ENCODE measurements around the gene CATSPERZ. TPM values are rescaled to one million over a fixed set of nuclear protein-coding genes. Genes with fewer than 3 reads are reported as not detected.

Gene CATSPERZ
- total and polyA plus RNA-seq, 2 of the 8 experiments (the other 6 are each of a cell fraction or from before 2014, with no cell fraction given) = 0.77 TPM; not detected in 1

- H3K4ac ChIP-seq (replicated peaks; ENCODE audit: insufficient read length, low read depth, low read length) = no peak overlapping the region
- POLR2A ChIA-PET (ENCODE audit: partially characterized antibody) = interaction anchor here (2.6 kb wide), 1 partner anchor 10 kb away, joined by 12 read pairs; no protein-coding TSS in a partner anchor
- peaks cover 1 to 10% (median 5%) of the 10 kb centered on the region in 4 experiments; a peak in 6 of 7 replicates for H3K4me1 ChIP-seq (replicated peaks in 1 of 4; ENCODE audit: control insufficient read depth in 3 of 4, insufficient read depth in 4 of 4, low read length in 3 of 4)
- H4K8ac ChIP-seq (ENCODE audit: extremely low read depth, insufficient read depth, low read length) = no peak overlapping the region
- H4K91ac ChIP-seq (replicated peaks; ENCODE audit: insufficient read length, low read length) = no peak overlapping the region
- 95% methylated on average over 5 of the region's 5 CpGs; no CpG with 5 or more reads in 1 of the 2 experiments for WGBS, 2 experiments (ENCODE audit: extremely low coverage in 1 of 2, insufficient coverage in 1 of 2, insufficient read length in 1 of 2, insufficient replicate concordance in 2 of 2, low coverage in 1 of 2, low lambda C conversion rate in 2 of 2, missing lambda C conversion rate in 1 of 2)
- H2BK5ac ChIP-seq (ENCODE audit: low read depth, low read length) = no peak overlapping the region
- H2AK5ac ChIP-seq (ENCODE audit: low read depth, low read length) = no peak overlapping the region
- no peak overlapping the region for H2BK120ac ChIP-seq (replicated peaks; ENCODE audit: low read depth, low read length)
- H3K9me3 ChIP-seq (ENCODE audit: insufficient read depth in 2 of 2, low read depth in 1 of 2, low read length in 1 of 2) = no peaks in the 10 kb centered on the region
- H2BK20ac ChIP-seq (ENCODE audit: low read length) = no peak overlapping the region
- H3K27ac ChIP-seq (ENCODE audit: low read depth, low read length) = no peak overlapping the region
- no peak overlapping the region for H2BK15ac ChIP-seq (ENCODE audit: low read length)
- no peak overlapping the region for H2BK12ac ChIP-seq (ENCODE audit: low read depth, low read length)
- no peak overlapping the region for H3K18ac ChIP-seq (ENCODE audit: extremely low read depth, low read length)
- H3K79me1 ChIP-seq (ENCODE audit: low read depth, low read length) = 0 out of 2 replicates have a peak, but pooled peaks cover 5% of the 10 kb centered on the region
- peaks cover 0 to 3% of the 10 kb centered on the region in 2 experiments for H4K20me1 ChIP-seq (replicated peaks in 1 of 2; ENCODE audit: control insufficient read depth in 1 of 2, insufficient read depth in 2 of 2, low read length in 2 of 2)
- no peak overlapping the region for H3K56ac ChIP-seq (replicated peaks; ENCODE audit: insufficient read length, low read depth, low read length)
- peaks cover 0 to 10% of the 10 kb centered on the region in 2 experiments; a peak in 1 of 4 replicates for H3K79me2 ChIP-seq (ENCODE audit: control insufficient read depth in 1 of 2, insufficient read depth in 2 of 2, low read length in 2 of 2)
- H3K4me3 ChIP-seq (ENCODE audit: extremely low read depth in 1 of 4, insufficient read depth in 2 of 4, low read depth in 3 of 4, low read length in 4 of 4) = no peak overlapping the region
- no peak for FAIRE-seq
- H3K4me2 ChIP-seq (ENCODE audit: insufficient read depth in 1 of 2, low read depth in 2 of 2, low read length in 2 of 2) = no peak overlapping the region
- H3K23me2 ChIP-seq (ENCODE audit: low read depth, low read length) = peaks cover 5% of the 10 kb centered on the region; the same call in 1 of the 2 replicates
- no peak overlapping the region for H2AFZ ChIP-seq (ENCODE audit: low read length)
- H3K36me3 ChIP-seq (ENCODE audit: control insufficient read depth in 2 of 4, insufficient read depth in 4 of 4, low read length in 3 of 4) = peaks cover 0 to 16% (median 3%) of the 10 kb centered on the region in 4 experiments; a peak in 6 of 8 replicates
- no peak overlapping the region for H3K9ac ChIP-seq (replicated peaks in 1 of 4; ENCODE audit: extremely low read depth in 1 of 4, low read depth in 3 of 4, low read length in 3 of 4)
- no peak for DNase-seq (ENCODE audit: low read depth in 1 of 2, low spot score in 2 of 2)
- no peak overlapping the region for H4K5ac ChIP-seq (ENCODE audit: insufficient read length, low read depth, low read length)
- H3K23ac ChIP-seq (ENCODE audit: insufficient read length) = no peak overlapping the region
- H3K14ac ChIP-seq (ENCODE audit: insufficient read length) = no peak overlapping the region
- CTCF ChIA-PET (ENCODE audit: partially characterized antibody) = interaction anchor here (3.3 to 37.6 kb wide), 3 partner anchors 11 to 34 kb away, joined by 20 to 614 read pairs (median 27); partner anchors contain the start of genes CATSPERZ, ESRRA, PRDX5 and TRMT112
- no peaks in the 10 kb centered on the region for H3K27me3 ChIP-seq (replicated peaks in 1 of 4; ENCODE audit: control insufficient read depth in 3 of 4, extremely low read depth in 1 of 4, insufficient read depth in 3 of 4, low read length in 3 of 4)
- TF ChIP-seq POLR2AphosphoS5 (IDR thresholded peaks at IDR 0.05; ENCODE audit: low read depth, low read length) (no peak), YY1 (IDR thresholded peaks at IDR 0.05; ENCODE audit: low read depth, low read length) (no peak), EZH2 (IDR thresholded peaks at IDR 0.05; ENCODE audit: low read depth, low read length, severe bottlenecking) (no peak), HDAC6 (IDR thresholded peaks at IDR 0.05; ENCODE audit: low read depth, low read length) (no peak), SRF (IDR thresholded peaks at IDR 0.05; ENCODE audit: low read depth, low read length) (no peak), BACH1 (IDR thresholded peaks at IDR 0.05; ENCODE audit: low read length) (no peak), CBX8 (IDR thresholded peaks at IDR 0.05; ENCODE audit: borderline replicate concordance, low read depth, low read length) (no peak), ATF2 (IDR thresholded peaks at IDR 0.05; ENCODE audit: low read length) (no peak), SIX5 (IDR thresholded peaks at IDR 0.05; ENCODE audit: low read depth, low read length) (no peak), KDM4A (IDR thresholded peaks at IDR 0.05; ENCODE audit: low read depth, low read length, severe bottlenecking) (no peak), MAFK (IDR thresholded peaks at IDR 0.05; ENCODE audit: low read depth, low read length) (no peak), CHD2 (IDR thresholded peaks at IDR 0.05; ENCODE audit: low read length) (no peak), TAF7 (optimal IDR thresholded peaks at IDR 0.05; ENCODE audit: borderline replicate concordance, low read depth, low read length) (no peak)
Observed at GRCh38 chr11:64321533-64321932, 21.4 kb downstream of the CATSPERZ start.
